ENCODE data around the gene PLEKHH1.
"Not testable (repeated sequence)": the region's sequence is repeated elsewhere in the genome, so short reads cannot be mapped to it uniquely, and the experiment has no call there.

PLEKHH1 gene

GRCh38 chr14:67620217-67620785 lies 87.2 kb downstream of the PLEKHH1 start:
- peak overlapping the region; percentile 44 for H3K9ac ChIP-seq (ENCODE audit: low read depth, low read length)
- peak overlapping the region; percentile 86 for H3K4me3 ChIP-seq (ENCODE audit: low read length)
- H3K4me2 ChIP-seq (ENCODE audit: low read length), result peak overlapping the region; percentile 99
- peaks cover 4% of the 10 kb centered on the region for H3K27me3 ChIP-seq (ENCODE audit: control insufficient read depth, insufficient read depth, low read length)
- H3K36me3 ChIP-seq (ENCODE audit: insufficient read depth, low read length), result no peaks in the 10 kb centered on the region
- H3K4me1 ChIP-seq (ENCODE audit: control insufficient read depth, insufficient read depth, low read length), result peaks cover 24% of the 10 kb centered on the region
- no peaks in the 10 kb centered on the region for H3K9me3 ChIP-seq (replicated peaks; ENCODE audit: low read length)

- H3K27me3 ChIP-seq (ENCODE audit: control insufficient read depth, insufficient read depth, low read length), result peaks cover 4% of the 10 kb centered on the region
- H3K4me1 ChIP-seq (ENCODE audit: control insufficient read depth, insufficient read depth, low read length), result peaks cover 24% of the 10 kb centered on the region
- no peaks in the 10 kb centered on the region for H3K36me3 ChIP-seq (ENCODE audit: insufficient read depth, low read length)
- no peak overlapping the region for H3K9ac ChIP-seq (ENCODE audit: low read depth, low read length)
- H3K9me3 ChIP-seq (replicated peaks; ENCODE audit: low read length), result no peaks in the 10 kb centered on the region
- no peak overlapping the region for H3K4me2 ChIP-seq (ENCODE audit: low read length)
- H3K4me3 ChIP-seq (ENCODE audit: low read length), result no peak overlapping the region
Observed at GRCh38 chr14:67622675-67623074, 89.6 kb downstream of the PLEKHH1 start.

- H3K9me3 ChIP-seq (replicated peaks; ENCODE audit: low read length), result no peaks in the 10 kb centered on the region
- H3K4me1 ChIP-seq (ENCODE audit: control insufficient read depth, insufficient read depth, low read length), result peaks cover 24% of the 10 kb centered on the region
- no peak overlapping the region for H3K9ac ChIP-seq (ENCODE audit: low read depth, low read length)
- no peaks in the 10 kb centered on the region for H3K36me3 ChIP-seq (ENCODE audit: insufficient read depth, low read length)
- peaks cover 4% of the 10 kb centered on the region for H3K27me3 ChIP-seq (ENCODE audit: control insufficient read depth, insufficient read depth, low read length)
- H3K4me2 ChIP-seq (ENCODE audit: low read length), result peak overlapping the region; percentile 37
- no peak overlapping the region for H3K4me3 ChIP-seq (ENCODE audit: low read length)
Observed at GRCh38 chr14:67623114-67623513, 90.0 kb downstream of the PLEKHH1 start.

GRCh38 chr14:67626131-67626530 lies 93.0 kb downstream of the PLEKHH1 start:
- Histone ChIP-seq H3K27me3 (ENCODE audit: control insufficient read depth, insufficient read depth, low read length) (peaks cover 13% of the 10 kb centered on the region), H3K4me1 (ENCODE audit: control insufficient read depth, insufficient read depth, low read length) (peaks cover 11% of the 10 kb centered on the region)
- not testable (repeated sequence) for H3K9ac ChIP-seq (ENCODE audit: low read depth, low read length); H3K4me2 ChIP-seq (ENCODE audit: low read length); H3K9me3 ChIP-seq (replicated peaks; ENCODE audit: low read length); H3K36me3 ChIP-seq (ENCODE audit: insufficient read depth, low read length); H3K4me3 ChIP-seq (ENCODE audit: low read length)

- H3K4me3 ChIP-seq (ENCODE audit: low read length), result no peak overlapping the region
- peaks cover 13% of the 10 kb centered on the region for H3K27me3 ChIP-seq (ENCODE audit: control insufficient read depth, insufficient read depth, low read length)
- no peaks in the 10 kb centered on the region for H3K9me3 ChIP-seq (replicated peaks; ENCODE audit: low read length)
- H3K4me1 ChIP-seq (ENCODE audit: control insufficient read depth, insufficient read depth, low read length), result peaks cover 9% of the 10 kb centered on the region
- H3K9ac ChIP-seq (ENCODE audit: low read depth, low read length), result no peak overlapping the region
- no peaks in the 10 kb centered on the region for H3K36me3 ChIP-seq (ENCODE audit: insufficient read depth, low read length)
- no peak overlapping the region for H3K4me2 ChIP-seq (ENCODE audit: low read length)
Observed at GRCh38 chr14:67627519-67627918, 94.4 kb downstream of the PLEKHH1 start.

- no peak overlapping the region for H3K9ac ChIP-seq (ENCODE audit: low read depth, low read length)
- H3K4me2 ChIP-seq (ENCODE audit: low read length), result no peak overlapping the region
- peaks cover 13% of the 10 kb centered on the region for H3K27me3 ChIP-seq (ENCODE audit: control insufficient read depth, insufficient read depth, low read length)
- H3K4me1 ChIP-seq (ENCODE audit: control insufficient read depth, insufficient read depth, low read length), result no peaks in the 10 kb centered on the region
- H3K36me3 ChIP-seq (ENCODE audit: insufficient read depth, low read length), result no peaks in the 10 kb centered on the region
- H3K4me3 ChIP-seq (ENCODE audit: low read length), result no peak overlapping the region
- H3K9me3 ChIP-seq (replicated peaks; ENCODE audit: low read length), result no peaks in the 10 kb centered on the region
Observed at GRCh38 chr14:67630186-67630585, 97.1 kb downstream of the PLEKHH1 start.

GRCh38 chr14:67630938-67631337 lies 97.8 kb downstream of the PLEKHH1 start:
- Histone ChIP-seq H3K4me1 (ENCODE audit: control insufficient read depth, insufficient read depth, low read length) (no peaks in the 10 kb centered on the region), H3K4me2 (ENCODE audit: low read length) (no peak overlapping the region), H3K27me3 (ENCODE audit: control insufficient read depth, insufficient read depth, low read length) (peaks cover 13% of the 10 kb centered on the region), H3K4me3 (ENCODE audit: low read length) (no peak overlapping the region), H3K36me3 (ENCODE audit: insufficient read depth, low read length) (no peaks in the 10 kb centered on the region), H3K9me3 (replicated peaks; ENCODE audit: low read length) (no peaks in the 10 kb centered on the region), H3K9ac (ENCODE audit: low read depth, low read length) (no peak overlapping the region)

- Histone ChIP-seq H3K27me3 (ENCODE audit: control insufficient read depth, insufficient read depth, low read length) (peaks cover 8% of the 10 kb centered on the region), H3K9me3 (replicated peaks; ENCODE audit: low read length) (no peaks in the 10 kb centered on the region), H3K4me3 (ENCODE audit: low read length) (no peak overlapping the region), H3K9ac (ENCODE audit: low read depth, low read length) (no peak overlapping the region), H3K36me3 (ENCODE audit: insufficient read depth, low read length) (no peaks in the 10 kb centered on the region), H3K4me2 (ENCODE audit: low read length) (no peak overlapping the region), H3K4me1 (ENCODE audit: control insufficient read depth, insufficient read depth, low read length) (no peaks in the 10 kb centered on the region)
Observed at GRCh38 chr14:67633451-67634147, 100.5 kb downstream of the PLEKHH1 start.

GRCh38 chr14:67636361-67636919 lies 103.3 kb downstream of the PLEKHH1 start:
- Histone ChIP-seq H3K27me3 (ENCODE audit: control insufficient read depth, insufficient read depth, low read length) (no peaks in the 10 kb centered on the region), H3K4me1 (ENCODE audit: control insufficient read depth, insufficient read depth, low read length) (no peaks in the 10 kb centered on the region), H3K4me3 (ENCODE audit: low read length) (no peak overlapping the region), H3K9me3 (replicated peaks; ENCODE audit: low read length) (no peaks in the 10 kb centered on the region), H3K36me3 (ENCODE audit: insufficient read depth, low read length) (no peaks in the 10 kb centered on the region), H3K4me2 (ENCODE audit: low read length) (no peak overlapping the region), H3K9ac (ENCODE audit: low read depth, low read length) (no peak overlapping the region)

GRCh38 chr14:67638642-67639041 lies 105.6 kb downstream of the PLEKHH1 start:
- Histone ChIP-seq H3K9ac (ENCODE audit: low read depth, low read length) (no peak overlapping the region), H3K27me3 (ENCODE audit: control insufficient read depth, insufficient read depth, low read length) (no peaks in the 10 kb centered on the region), H3K4me3 (ENCODE audit: low read length) (no peak overlapping the region)

More at GRCh38 chr14:67638642-67639041, 105.6 kb downstream of the PLEKHH1 start:
- H3K36me3 ChIP-seq (ENCODE audit: insufficient read depth, low read length), result no peaks in the 10 kb centered on the region
- no peaks in the 10 kb centered on the region for H3K9me3 ChIP-seq (replicated peaks; ENCODE audit: low read length)
- no peak overlapping the region for H3K4me2 ChIP-seq (ENCODE audit: low read length)
- no peaks in the 10 kb centered on the region for H3K4me1 ChIP-seq (ENCODE audit: control insufficient read depth, insufficient read depth, low read length)
